PC-9 (cell line): Measurements from ENCODE around the gene ABLIM2. TPM values are rescaled to one million over a fixed set of nuclear protein-coding genes. Genes with fewer than 3 reads are reported as not detected.

ENCODE experiments used
- BruUV-seq: library from RNA; stranded (reverse); fragments of 400-500 nt; replicated peaks from 2 replicates; lab custom pipeline; 2021; lab: Mats Ljungman, UMichigan
- CTCF ChIA-PET: fragments of 300-600 bp; sonication (Branson Sonifier 250); formaldehyde crosslinking; loops from one replicate; lab custom pipeline; 2022; ENCODE audit warnings: antibody characterized with exemption; lab: Charles Lee
- POLR2A ChIA-PET: fragments of 300-600 bp; sonication (Branson Sonifier 250); formaldehyde crosslinking; loops from one replicate; lab custom pipeline; 2022; ENCODE audit warnings: antibody characterized with exemption; ENCODE audit not compliant: unreplicated experiment; lab: Charles Lee
- DNase-seq, 2 experiments: peaks; one replicate each; pipeline versions ENCODE4 v3.0.0 to v3.0.0-alpha.2; 2015 to 2022; ENCODE audit warnings: mixed read lengths in 1 of 2
- H2AFZ ChIP-seq: fragments of 200-600 bp; sonication (generic); 2 replicates; pipeline ENCODE4 v1.8.1; 2017; ENCODE audit warnings: antibody characterized with exemption
- H3F3A ChIP-seq: fragments of 200-600 bp; sonication (generic); 2 replicates; pipeline ENCODE4 v1.8.1; 2017; ENCODE audit warnings: antibody characterized with exemption, mild to moderate bottlenecking, low read depth; ENCODE audit not compliant: insufficient read depth
- H3K27ac ChIP-seq: fragments of 200-600 bp; sonication (generic); 2 replicates; pipeline ENCODE4 v1.6.1; 2016; ENCODE audit warnings: mixed run types
- H3K27me3 ChIP-seq: fragments of 200-600 bp; sonication (generic); 2 replicates; pipeline ENCODE4 v1.6.1; 2016; ENCODE audit warnings: low read depth, mixed run types; ENCODE audit not compliant: insufficient read depth
- H3K36me3 ChIP-seq: fragments of 200-600 bp; sonication (generic); 2 replicates; pipeline ENCODE4 v1.6.1; 2016; ENCODE audit warnings: low read depth, mixed run types
- H3K4me1 ChIP-seq: fragments of 200-600 bp; sonication (generic); replicated peaks from 2 replicates; pipeline ENCODE4 v1.6.1; 2016; ENCODE audit warnings: mixed run types; ENCODE audit not compliant: insufficient read depth
- H3K4me2 ChIP-seq: fragments of 200-600 bp; sonication (generic); 2 replicates; pipeline ENCODE4 v1.6.1; 2017; ENCODE audit warnings: mixed run types
- H3K4me3 ChIP-seq: fragments of 200-600 bp; sonication (generic); 2 replicates; pipeline ENCODE4 v1.6.1; 2016; ENCODE audit warnings: mixed run types
- H3K79me2 ChIP-seq: fragments of 200-600 bp; sonication (generic); 2 replicates; pipeline ENCODE4 v1.6.1; 2017; ENCODE audit warnings: low read depth, mixed run types
- H3K9me2 ChIP-seq: fragments of 200-600 bp; sonication (generic); 2 replicates; pipeline ENCODE4 v1.8.1; 2017; ENCODE audit warnings: mild to moderate bottlenecking; ENCODE audit not compliant: insufficient read depth
- H3K9me3 ChIP-seq: fragments of 200-600 bp; sonication (generic); 2 replicates; pipeline ENCODE4 v1.8.1; 2016; ENCODE audit warnings: low read depth; ENCODE audit not compliant: insufficient read depth
- H4K20me1 ChIP-seq: fragments of 200-600 bp; sonication (generic); 2 replicates; pipeline ENCODE4 v1.8.1; 2017; ENCODE audit not compliant: insufficient read depth
- EZH2 ChIP-seq: fragments of 200-600 bp; sonication (generic); IDR thresholded peaks from 2 replicates; pipeline ENCODE4 v1.8.0; 2017; ENCODE audit warnings: antibody characterized with exemption, low read depth
- intact Hi-C: fragments of 100-400 bp; cut with micrococcal nuclease; formaldehyde crosslinking; loops from one replicate; pipeline ENCODE4 v1.10.0; 2022; ENCODE audit not compliant: unreplicated experiment
- total RNA-seq: library from RNA; stranded (reverse); gene quantifications from 2 replicates; pipeline ENCODE4 v1.2.3, GENCODE V29; 2021
- TF ChIP-seq, protein P1 (sequence below): fragments of 200-600 bp; sonication (generic); conservative IDR thresholded peaks from 2 replicates; pipeline ENCODE4 v1.6.1; 2017; ENCODE audit warnings: mixed run types, antibody characterized with exemption, mild to moderate bottlenecking, moderate library complexity

Gene ABLIM2
- total RNA-seq, 1 experiment from 2014 or later, result 1.6 TPM

DNA sequence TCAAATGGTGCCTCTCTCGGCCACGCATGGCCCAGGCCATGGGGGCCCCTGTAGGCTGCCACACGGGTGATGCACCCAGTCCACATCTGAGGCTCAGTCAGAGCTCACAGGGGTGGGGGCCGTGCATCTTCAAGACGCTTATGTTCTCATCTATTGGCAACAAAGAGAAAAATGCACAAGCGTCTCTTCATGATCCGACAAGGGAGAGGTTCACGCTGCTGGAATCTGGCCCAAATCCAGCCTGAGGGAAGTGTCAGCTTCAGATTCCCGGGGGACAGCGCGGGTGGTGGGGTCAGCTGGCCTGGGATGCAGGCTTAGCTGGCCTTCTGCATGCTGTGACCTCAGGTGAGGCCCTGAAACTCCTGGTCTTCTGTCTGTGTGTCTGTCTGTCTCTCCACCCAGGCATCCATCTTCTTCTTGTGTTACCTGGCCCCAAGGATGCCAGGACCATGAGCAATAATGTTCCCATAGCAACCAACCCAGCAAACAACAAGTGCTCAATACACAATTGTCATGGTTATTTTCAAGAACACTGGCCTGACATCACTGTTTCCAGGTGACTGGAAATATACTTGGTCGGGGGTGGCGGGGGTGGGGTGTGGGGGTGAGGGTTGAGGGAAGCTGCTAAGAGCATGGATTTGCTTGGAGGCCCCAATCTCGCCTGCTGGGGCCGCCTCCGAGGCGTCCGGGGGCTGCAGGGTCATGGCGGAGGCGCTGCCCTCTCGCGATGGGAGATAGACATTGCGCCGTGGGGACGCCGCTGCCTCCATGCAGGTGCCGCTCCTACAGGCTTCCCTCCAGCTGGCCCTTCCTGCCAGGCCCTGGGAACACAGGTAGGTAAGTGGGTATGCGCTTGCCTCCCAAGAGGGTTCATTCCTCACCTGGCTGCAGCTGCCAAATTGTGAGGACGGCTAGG, 48.3 kb downstream of the ABLIM2 start:
- Histone ChIP-seq H3K4me3 (no peak overlapping the region), H3K9me3 (no peaks in the 10 kb centered on the region), H3K9me2 (no peaks in the 10 kb centered on the region), H3K27ac (no peak overlapping the region), H4K20me1 (no peaks in the 10 kb centered on the region), H3F3A (no peaks in the 10 kb centered on the region), H3K27me3 (peaks cover 7% of the 10 kb centered on the region; the same call in 1 of the 2 replicates), H3K36me3 (no peaks in the 10 kb centered on the region), H2AFZ (no peak overlapping the region), H3K79me2 (no peaks in the 10 kb centered on the region), H3K4me1 (no peaks in the 10 kb centered on the region), H3K4me2 (no peak overlapping the region)
- no TSS peak for BruUV-seq
- TF ChIP-seq EZH2, result no peak
- TF ChIP-seq, protein P1, sequence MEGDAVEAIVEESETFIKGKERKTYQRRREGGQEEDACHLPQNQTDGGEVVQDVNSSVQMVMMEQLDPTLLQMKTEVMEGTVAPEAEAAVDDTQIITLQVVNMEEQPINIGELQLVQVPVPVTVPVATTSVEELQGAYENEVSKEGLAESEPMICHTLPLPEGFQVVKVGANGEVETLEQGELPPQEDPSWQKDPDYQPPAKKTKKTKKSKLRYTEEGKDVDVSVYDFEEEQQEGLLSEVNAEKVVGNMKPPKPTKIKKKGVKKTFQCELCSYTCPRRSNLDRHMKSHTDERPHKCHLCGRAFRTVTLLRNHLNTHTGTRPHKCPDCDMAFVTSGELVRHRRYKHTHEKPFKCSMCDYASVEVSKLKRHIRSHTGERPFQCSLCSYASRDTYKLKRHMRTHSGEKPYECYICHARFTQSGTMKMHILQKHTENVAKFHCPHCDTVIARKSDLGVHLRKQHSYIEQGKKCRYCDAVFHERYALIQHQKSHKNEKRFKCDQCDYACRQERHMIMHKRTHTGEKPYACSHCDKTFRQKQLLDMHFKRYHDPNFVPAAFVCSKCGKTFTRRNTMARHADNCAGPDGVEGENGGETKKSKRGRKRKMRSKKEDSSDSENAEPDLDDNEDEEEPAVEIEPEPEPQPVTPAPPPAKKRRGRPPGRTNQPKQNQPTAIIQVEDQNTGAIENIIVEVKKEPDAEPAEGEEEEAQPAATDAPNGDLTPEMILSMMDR, result no peak
- intact Hi-C loops, result no loop called here
- ChIA-PET POLR2A (interaction anchor here (0.6 kb wide), 1 partner anchor 753 kb away, joined by 3 read pairs; no protein-coding TSS in a partner anchor), CTCF (no interaction called here)
- peak; percentile 25 to 69 for DNase-seq

DNA sequence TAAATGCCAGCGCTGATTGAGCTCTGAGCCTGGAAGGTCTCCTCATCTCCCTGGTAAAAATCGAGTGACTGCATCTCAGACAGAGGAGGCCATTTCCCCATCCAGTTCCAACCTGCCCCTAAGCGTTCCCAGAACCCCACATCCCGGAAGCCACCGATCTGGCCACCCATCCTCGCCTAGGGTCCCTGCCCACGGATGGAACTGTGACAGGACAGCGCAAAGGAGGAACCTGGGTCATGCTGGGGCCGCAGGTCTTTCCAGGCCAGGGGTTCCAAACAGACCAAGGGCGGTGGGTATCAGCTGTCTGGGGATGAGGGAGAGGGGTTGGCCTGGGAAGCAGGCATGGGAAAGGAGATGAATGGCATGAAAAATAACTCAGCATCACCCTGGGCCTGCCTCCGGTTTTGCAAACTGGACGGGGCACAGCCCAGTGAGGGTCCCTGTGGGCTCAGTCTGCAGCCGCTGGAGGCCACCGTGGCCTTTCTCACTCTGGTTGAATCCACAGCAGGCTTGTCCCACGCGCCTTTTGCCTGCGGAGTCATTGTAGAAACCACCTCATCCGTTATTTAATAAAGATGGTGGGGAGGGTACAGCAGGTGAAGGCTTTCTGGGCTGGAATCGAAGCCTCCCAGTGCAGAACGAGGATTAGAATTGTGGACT, 49.1 kb downstream of the ABLIM2 start:
- Histone ChIP-seq H4K20me1 (no peaks in the 10 kb centered on the region), H3K4me3 (no peak overlapping the region), H3K27me3 (peaks cover 14% of the 10 kb centered on the region; the same call in 1 of the 2 replicates), H3K9me3 (no peaks in the 10 kb centered on the region), H3K4me2 (no peak overlapping the region), H3K79me2 (no peaks in the 10 kb centered on the region), H3K36me3 (no peaks in the 10 kb centered on the region), H2AFZ (no peak overlapping the region), H3K4me1 (no peaks in the 10 kb centered on the region), H3K27ac (no peak overlapping the region), H3F3A (no peaks in the 10 kb centered on the region), H3K9me2 (no peaks in the 10 kb centered on the region)
- DNase-seq, result no peak
- ChIA-PET CTCF (no interaction called here), POLR2A (no interaction called here)
- intact Hi-C loops, result no loop called here
- no TSS peak for BruUV-seq
- TF ChIP-seq EZH2, result no peak
- TF ChIP-seq, protein P1, result no peak

DNA sequence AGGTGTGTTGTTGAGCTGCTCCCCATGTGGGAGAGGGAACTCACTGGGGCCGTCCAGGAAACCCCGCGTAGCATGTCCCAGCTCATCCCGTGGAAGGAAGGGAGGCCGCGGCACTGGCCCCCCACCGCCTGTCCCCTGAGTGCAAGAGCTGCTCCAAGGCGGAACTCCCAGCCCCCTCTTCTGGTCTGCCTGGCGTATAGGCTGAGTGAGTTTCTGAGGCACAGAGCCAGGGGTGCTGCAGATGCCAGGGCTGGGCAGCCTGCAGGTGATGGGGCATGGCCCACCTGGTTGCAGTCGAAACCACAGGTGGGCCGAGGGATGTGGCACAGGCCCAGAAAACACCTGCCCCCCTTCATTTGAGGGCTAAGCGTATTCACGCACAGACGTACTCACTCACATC, 49.6 kb downstream of the ABLIM2 start:
- CTCF ChIA-PET, result no interaction called here
- Histone ChIP-seq H3F3A (no peaks in the 10 kb centered on the region), H3K79me2 (no peaks in the 10 kb centered on the region), H2AFZ (no peak overlapping the region), H3K4me3 (no peak overlapping the region), H3K9me2 (no peaks in the 10 kb centered on the region), H4K20me1 (no peaks in the 10 kb centered on the region), H3K27ac (no peak overlapping the region), H3K27me3 (peaks cover 16% of the 10 kb centered on the region; the same call in 1 of the 2 replicates), H3K36me3 (no peaks in the 10 kb centered on the region), H3K4me1 (no peaks in the 10 kb centered on the region), H3K9me3 (no peaks in the 10 kb centered on the region), H3K4me2 (no peak overlapping the region)
- no TSS peak for BruUV-seq
- TF ChIP-seq, protein P1, result no peak
- TF ChIP-seq EZH2, result no peak
- intact Hi-C loops, result no loop called here
- POLR2A ChIA-PET, result no interaction called here
- DNase-seq, result no peak
